UCSD-AML1 (cell line): ENCODE results near the gene MRGPRF.

Experiments
- DNase-seq: peaks from one replicate; lab custom pipeline; 2025; ENCODE audit not compliant: unreplicated experiment; lab: John Stamatoyannopoulos, UW

Gene MRGPRF

DNA sequence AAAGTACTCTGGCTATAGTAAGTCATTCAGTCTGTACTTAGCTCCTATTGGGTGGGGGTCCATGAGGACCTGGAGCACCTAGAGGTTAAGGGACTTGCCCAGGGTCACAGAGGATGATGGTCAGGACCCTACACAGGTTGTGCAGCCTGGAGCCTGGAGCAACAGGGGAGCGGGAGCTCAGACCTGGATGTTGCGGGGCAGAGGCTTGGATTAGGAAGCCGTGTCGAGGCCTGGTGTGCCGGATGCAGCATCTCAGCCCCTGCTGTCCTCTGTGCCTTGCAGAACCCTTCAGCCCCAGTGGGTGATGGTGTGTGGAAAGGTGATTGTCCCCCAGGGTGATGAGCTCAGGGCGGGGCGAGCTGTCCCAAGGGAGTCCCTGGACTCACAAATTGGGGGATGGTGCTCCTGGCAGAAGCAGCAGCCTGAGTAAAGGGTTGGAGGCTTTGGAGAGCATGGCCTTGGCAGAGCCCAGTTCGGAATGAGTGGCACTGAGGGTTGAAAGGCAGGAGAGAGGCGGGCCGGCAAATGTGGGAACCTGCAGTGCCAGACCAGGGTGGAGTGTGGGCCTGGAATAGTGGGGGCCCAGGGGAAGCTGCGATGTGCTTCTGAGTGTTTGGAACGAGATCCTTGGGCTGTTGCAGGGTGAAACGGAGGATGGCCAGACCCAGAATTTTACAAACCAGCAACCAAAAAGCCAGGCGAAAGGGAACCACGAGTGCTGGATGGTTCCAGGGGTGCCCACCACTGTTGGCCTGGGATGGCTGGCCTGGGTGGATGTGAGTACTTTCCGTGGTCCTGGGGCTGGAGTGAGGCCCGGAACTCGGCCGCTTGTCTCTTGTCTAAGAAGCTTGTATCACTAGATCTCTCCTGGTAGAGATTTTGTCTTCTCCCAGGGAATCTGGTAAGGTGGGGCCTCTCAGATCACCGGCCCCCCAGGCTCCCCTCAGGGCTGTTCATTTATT is 38.6 kb upstream of the MRGPRF start:
- no peak for DNase-seq

DNA sequence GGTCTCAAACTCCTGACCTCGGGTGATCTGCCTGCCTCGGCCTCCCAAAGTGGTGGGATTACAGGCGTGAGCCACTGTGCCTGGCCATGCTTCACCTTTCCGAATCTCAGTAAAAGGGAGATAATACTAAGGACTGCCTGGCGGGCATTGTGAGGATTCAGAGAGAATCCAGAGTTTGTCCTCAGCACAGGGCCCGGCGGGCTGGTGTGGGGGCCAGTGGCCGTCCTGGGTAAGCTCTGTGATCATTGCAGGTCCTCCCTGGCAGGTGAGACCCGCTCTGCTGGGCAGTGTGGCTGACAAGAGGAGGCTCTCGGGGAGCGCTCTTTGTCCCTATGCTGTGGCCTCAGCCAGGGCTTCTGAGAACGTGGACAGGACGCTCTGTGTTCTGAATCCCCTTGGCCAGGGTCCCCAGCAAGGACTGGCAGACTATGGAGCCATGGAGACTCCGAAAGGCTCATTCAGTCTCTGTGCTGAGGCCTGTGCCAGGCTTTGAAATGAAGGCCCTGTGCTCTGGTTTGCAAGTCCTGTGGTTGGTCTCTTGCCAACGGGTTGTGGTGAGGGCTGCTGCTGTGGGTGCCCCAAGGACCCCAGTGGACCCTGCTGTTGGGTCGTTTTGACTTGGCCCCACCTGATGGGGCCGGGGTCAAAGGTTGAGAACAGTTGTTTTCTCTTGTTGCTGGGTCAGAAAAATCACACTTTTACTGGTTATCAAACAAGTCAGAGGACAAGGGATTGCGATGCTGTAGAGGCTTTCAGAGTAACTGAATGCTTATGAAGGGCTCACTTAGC is 37.7 kb upstream of the MRGPRF start:
- no peak for DNase-seq

DNA sequence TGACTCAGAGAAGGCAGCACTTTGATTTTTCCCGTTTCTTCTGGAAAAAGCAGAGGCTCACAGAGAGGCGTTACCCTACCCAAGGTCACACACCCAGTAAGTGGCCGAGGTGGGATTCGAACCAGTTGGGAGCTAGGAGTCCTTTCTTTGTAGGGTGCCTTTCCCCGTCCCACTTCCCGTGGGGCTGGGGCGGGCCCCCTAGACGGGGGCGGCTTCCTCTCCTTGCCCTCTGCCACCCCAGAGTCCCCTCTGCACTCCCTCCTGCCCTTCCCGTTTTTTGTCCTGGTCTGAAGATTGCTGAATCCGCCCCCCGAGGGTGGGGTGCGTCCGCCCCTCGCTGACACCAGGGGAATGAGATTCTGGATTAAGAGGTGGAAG is 36.4 kb upstream of the MRGPRF start:
- DNase-seq = peak; percentile 43

DNA sequence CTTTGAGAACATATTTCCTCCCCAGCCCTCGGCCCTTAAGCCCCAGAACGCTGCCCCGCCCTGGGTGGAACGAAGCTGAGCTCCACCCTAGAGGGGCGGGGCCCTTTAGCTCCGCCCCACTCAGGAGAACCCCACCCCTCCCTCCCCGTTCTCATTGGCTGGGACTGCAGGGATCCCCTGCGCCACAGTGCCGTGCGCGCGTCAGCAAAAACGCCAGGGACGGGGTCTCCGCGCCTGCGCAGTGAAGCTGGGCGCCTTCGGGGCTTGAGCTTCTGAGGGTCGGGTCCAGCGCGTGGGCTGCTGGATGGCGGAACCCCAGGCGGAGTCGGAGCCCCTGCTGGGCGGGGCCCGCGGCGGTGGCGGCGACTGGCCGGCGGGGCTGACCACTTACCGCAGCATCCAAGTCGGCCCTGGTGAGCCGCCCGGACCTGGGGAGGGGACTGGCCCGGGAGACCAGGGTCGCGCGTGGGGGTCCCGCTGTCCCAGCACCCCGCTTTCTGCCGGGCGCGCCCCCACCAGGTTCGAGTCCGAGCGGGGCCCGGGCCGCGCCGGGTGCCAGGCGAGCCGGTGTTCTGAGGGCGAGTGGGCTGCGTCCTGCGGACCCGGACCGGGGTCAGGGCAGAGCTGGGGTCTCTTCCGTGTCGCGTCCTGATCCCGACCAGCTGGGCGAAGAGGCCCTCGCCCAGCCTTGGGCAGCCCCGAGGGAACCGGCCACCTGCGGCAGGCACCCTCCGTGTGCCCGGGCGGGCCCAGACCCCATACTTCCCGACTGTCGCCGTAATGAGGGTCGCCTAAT is 35.8 kb upstream of the MRGPRF start, which contains the start of gene TPCN2:
Gene TPCN2 (plus strand): TSS at position 239 of the 796 bp plus-strand sequence. CDS start 66 bp downstream, at position 305.
- peak; percentile 96 for DNase-seq

DNA sequence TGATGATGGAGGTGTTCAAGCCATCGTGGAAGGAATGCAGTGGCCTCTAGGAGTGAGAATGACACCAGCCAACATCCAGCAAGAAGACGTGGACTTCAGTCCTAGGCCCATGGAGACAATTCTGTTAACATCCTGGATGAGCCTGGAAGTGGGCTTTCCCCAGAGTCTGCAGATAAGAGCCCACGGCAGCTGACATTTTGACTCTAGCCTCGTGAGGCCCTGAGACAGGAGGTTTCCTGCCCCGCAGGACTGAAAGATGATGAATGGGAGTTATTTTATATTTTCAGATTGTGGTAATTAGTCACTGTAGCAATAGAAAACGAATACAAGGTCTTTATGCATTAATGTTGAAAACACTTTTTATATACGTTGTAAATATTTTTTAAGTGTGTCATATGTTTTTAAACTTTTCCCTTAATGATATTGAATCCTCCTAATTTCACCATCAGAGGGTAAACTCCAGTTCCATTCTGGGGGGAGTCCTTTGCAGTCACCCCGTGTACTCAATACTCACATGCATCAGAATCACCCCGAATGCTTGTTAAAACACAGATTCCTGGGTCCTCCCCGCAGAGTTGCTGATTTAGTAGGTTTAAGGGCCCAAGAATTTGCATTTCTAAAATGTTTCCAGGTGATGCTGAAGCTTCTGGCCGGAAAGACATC is 35.1 kb upstream of the MRGPRF start:
- no peak for DNase-seq

DNA sequence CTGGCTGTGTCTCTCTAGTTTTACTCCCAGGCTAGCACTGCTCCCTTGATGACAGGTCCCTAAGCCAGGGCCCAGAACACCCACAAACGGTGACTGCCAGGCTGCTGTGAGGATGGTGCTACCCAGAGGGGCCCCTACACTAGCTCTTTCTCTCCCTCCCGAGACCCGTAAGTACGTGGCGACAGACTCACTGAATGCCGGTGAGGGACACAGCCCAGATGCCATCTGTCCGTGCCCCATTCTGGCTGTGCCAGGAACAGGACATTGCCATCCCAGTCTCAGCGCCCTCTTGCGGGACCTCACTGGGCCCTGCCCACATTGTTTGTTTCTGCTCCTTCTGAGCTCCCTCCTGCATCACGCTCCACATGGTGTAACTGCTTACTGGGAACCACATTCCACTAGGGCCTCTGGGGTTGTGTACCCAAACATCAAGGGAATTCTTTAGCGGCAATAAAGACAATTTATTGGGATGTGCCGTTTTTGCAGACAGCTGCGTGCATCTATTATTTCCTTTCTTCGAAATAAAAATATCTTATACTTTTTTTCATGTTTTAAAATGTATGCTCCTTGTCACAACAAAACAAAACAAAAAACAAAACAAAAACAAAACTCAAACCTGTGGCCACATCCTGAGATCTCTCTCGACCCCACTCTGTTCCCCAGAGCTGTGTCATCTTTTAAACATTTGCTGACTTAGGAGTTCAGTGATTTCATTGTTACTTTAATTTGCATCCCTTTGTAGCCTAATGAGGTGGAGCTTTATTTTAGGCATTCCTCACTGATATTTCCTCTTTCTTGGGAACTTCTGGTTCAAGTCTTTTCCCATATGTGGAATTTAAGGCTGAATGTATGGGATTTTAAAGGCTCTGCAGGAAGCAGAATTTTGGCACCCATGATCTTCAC is 31.3 kb upstream of the MRGPRF start:
- DNase-seq = peak; percentile 29

DNA sequence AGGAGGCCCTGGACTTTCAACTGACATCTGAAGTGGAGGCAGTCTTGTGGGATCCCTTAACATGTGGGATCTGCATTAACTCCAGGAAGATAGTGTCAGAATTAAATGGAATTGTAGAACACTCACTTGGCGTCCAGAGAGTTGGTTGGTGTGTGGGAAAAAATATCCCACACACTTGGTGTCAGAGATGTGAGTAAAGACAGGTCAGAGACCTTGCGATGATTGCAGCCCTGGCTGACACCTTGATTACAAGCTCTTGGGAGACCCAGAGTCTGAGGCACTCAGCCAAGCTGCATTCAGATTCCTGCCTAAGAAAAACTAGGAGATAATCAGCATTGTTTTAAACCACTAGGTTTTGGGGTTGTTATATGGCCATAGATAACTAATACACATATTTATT is 28.5 kb upstream of the MRGPRF start:
- DNase-seq = no peak

DNA sequence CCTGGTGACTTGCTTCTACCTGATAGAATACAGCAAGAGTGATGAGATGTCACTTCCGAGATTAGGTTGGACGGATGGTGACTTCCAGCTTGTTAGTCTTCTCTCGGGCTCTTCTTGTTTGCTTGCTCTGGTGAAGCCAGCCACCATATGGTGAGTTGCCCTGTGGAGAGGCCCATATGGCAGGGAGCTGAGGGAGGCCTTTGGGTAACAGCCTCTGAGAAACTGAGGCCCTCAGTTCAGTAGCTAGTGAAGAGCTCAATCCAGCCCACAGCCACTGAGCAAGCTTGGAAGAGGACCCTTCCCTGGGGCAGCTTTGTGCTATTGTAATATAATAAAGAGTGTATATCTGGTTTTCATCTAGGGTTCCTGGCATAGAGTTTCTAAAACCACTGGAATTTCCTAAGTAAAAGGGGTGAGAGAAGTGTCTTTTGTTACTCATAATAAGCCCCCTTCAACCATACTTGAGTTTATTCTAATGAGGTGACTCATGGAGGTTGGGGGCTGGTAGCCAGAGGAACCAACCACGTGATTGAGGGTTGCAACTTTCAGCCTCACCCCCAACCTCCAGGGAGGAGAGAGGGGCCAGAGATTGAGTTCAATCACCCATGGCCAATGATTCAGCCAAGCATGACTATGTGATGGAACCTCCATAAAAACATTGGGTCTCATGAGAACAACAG is 27.7 kb upstream of the MRGPRF start:
- DNase-seq = no peak

DNA sequence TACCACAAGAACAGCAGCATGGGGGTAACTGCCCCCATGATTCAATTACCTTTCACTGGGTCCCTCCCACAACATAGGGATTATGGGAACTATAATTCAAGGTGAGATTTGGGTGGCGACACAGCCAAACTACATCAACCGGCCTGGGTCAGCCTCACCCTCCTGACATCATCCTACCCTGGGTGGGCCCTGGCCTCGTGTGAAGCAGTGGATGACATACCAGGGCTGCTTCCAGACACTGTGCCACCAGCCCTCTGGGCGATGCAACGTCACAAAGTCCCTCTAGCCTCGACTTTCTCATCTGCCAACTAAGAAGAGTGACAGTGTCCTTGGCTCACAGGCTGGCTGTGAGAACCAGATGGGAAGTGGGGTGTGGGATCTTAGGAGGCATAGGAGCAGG is 27.0 kb upstream of the MRGPRF start:
- no peak for DNase-seq

DNA sequence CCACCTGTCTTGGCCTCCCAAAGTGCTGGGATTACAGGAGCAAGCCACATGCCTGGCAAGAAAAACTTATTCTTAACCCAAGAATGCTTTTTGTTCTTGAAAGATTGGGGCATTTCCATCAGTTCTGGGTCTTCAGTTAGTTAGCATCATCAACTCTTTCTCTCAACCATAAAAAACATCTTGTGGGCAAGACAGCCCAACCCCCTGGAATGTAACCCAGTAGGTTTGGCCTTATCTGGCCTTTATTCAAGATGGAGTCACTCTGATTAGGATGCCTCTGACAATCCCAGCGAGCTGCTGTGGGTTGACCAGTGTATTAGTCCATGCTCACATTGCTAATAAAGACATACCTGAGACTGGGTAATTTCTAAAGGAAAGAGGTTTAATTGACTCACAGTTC is 26.5 kb upstream of the MRGPRF start:
- DNase-seq = no peak

DNA sequence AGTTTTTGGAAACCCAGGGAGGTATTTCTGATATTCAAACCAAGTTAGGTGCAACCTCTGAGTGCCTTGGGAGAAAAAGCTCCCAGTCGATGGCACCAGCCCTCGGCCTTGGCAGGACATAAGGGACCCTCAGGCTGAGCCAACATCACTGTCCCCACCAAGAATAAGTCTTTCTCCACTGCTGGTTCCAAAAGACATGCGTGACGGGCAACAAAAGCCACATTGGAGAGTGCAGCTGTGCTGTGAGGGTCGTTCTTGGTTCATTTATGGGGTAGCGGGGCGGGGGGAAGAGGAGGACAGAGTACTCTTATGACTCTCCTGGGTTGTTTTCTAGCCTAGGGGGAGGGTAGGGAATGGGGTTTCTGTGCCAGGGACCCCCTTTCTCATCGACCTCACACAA is 24.5 kb upstream of the MRGPRF start:
- no peak for DNase-seq

DNA sequence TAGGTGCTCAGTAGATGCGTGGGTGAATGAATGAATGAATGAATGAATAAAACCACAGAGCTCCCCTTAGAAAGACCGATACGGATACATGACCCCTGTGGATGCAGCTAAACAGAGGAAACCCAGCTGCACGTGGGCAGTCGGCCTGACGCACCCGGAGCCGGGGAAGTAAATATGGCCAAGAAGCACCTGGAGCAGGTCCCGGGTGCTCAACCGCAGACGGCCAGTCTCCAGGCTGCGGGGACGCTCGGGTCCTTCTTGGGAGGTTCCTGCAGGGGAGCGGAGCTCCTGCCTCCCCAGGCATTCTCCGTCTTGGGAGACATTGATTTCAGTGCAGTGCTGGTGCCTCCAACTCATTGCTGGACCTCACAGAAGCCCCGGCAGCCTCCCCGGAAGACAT is 24.0 kb upstream of the MRGPRF start:
- no peak for DNase-seq

DNA sequence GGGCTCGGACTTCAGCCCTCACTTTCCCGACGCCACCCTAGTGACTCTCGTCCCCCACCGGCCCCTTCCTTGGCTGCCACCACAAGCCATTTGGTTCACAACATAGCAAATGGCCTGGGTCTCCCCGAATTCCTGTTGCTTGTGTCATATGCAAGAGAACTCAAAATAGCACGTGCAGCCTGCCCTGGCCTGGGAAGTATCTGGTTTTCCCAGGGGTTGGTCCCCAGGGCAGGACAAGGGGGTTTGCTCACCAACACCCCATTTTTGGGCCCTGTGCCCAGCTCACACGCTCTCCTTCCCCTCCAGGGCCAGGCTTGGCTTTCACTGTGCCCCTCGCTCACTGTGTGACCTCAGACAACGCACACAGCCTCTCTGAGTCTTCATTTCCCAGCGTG is 22.9 kb upstream of the MRGPRF start:
- no peak for DNase-seq

DNA sequence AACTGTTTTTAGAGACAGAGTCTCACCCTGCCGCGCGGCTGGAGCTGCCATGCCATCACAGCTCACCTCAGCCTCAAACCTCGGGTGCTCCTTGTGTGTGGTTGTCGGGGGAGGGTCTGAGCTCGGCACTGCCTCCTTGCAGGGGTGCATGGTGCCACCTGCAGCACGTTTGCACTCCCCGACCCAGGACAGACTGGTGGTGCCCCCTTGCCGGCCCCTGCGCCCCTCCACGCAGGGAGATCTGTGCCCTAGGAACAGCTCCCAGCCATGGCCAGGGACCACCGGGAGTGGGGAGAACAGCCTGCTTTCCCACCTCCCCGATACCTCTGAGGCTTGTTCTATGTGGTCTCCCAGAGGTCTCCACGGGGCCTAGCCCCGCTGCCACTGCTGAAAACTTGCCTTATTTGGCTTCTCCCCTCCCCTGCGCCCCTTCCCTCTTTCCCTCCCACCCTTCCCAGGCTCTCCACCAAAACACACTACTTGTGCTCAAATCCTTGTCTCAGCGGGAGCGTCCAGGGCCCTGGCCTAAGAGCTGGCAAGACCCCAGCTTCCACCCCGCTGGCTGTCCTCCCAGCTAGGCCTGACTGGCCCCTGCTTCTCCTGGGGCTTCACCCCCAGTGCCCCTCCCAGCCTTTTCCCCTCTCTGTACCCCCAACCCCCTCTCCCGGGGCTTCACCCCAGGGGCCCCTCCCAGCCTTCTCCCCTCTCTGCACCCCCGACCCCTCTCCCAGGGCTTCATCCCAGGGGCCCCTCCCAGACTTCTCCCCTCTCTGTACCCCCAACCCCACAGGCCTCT is 22.3 kb upstream of the MRGPRF start:
- DNase-seq = no peak

DNA sequence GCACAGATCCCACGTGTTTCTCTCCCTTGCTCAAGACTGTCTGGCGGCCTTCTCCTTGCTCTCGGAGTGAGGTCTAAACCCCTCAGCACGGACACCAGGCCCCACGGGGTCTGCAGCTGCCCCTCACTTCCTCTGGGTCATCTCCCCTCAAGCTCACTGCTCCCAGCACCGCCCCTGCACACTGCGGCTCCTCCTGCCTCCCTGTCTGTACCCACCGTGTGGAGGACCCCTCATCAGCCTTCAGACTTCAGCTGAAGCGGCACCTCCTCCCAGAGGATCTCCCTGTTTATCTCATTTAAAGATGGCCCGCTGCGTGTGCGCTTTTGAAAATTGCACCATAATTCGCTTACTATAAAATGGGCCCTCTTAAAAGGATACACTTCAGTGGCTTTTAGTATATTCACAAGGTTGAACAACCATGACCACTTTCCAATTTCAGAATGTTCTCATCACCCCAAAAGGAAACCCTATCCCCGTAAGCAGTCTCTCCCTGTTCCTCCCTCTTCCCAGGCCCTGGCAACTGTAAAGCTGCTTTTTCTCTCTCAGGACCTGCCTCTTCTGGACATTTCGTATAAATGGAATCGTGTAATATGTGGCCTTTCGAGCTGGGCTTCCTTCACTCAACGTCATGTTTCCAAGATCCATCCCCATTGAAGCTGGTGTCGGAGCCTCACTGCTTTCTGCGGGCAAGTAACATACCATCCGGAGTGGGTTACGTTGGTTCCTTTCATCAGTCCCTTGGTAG is 21.2 kb upstream of the MRGPRF start:
- DNase-seq = no peak

DNA sequence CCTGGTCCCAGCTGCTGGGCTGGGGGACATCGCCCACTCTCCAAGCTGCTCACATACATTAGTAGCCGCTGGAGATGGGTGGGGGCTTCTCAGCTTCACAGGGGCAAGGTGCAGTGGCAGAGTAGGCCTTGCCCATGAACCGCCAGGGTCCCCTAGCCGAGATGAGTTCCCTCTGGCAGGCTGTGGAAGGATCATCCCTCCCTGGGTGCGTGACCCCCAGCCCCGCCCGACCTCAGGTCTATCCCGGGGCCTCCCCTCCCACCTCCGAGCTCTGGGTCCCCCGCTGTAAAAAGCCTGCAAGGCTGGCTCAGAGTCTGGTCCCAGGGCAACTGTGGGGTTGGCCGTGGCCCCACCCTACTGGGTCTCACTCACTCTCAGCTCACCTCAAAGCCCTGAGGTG is 20.4 kb upstream of the MRGPRF start:
- DNase-seq = no peak

DNA sequence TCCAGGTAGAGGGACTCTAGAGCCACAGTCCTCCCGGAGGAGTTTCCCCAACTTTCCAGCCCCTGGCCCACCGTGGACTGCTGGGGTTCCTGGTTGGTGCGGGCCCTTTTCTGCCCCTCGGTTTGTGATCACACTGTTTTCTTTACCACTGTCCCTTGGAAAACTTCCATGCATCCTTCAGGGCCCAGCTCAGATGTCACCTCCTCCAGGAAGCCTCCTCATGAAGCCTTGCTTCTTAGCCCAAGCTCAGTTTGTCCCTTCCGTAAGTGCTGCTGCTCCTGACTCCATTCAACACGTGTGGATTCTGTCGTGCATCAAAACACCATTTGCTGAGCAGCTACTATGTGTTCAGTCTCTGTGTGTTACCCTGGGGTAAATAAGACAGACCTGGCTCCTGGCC is 19.8 kb upstream of the MRGPRF start:
- DNase-seq = no peak

DNA sequence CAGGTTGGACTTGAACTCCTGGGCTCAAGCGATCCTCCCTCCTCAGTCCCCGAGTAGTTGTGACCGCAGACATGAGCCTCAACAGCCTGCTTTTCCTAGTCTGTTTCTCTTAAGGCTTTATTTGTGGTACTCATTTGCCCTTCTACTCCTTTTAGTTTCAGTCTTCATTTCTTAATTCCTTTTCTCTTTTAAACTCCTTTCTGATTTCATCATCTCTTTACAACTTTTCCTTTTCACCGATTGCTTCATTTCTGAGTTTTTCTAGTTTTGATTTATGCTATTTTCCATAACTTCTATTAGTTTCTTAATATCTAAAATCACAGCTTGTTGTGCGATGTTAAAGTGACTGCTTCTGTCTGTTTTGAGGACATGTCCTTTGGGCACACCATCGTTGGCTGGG is 17.3 kb upstream of the MRGPRF start:
- no peak for DNase-seq
